K562 (cell line): ENCODE data around the gene HOXB5. TPM values are rescaled to one million over a fixed set of nuclear protein-coding genes. Genes with fewer than 3 reads are reported as not detected.

ENCODE experiments used
- CHD7 ChIP-seq: fragments of 200-600 bp; sonication (generic); IDR thresholded peaks from one replicate; pipeline ENCODE4 v1.6.1; 2012; ENCODE audit warnings: mild to moderate bottlenecking, low read depth, low read length, inconsistent platforms
- CREB5 ChIP-seq: fragments of 250-450 bp; sonication (Bioruptor Pico); IDR thresholded peaks from 2 replicates; pipeline ENCODE4 v1.5.0; 2020; ENCODE audit warnings: mild to moderate bottlenecking
- FIP1L1 ChIP-seq: fragments of 200-400 bp; formaldehyde crosslinking; IDR thresholded peaks from 2 replicates; pipeline ENCODE4 v1.6.1; 2018; ENCODE audit warnings: mild to moderate bottlenecking, low read depth, low read length; ENCODE audit not compliant: poor library complexity, severe bottlenecking
- FOXJ2 ChIP-seq: fragments of 200-800 bp; sonication (Bioruptor generic); IDR thresholded peaks from 2 replicates; pipeline ENCODE4 v1.6.1; 2016; ENCODE audit warnings: missing genetic modification characterization, missing compliant biosample characterization
- HES1 ChIP-seq: fragments of 450-650 bp; IDR thresholded peaks from 2 replicates; pipeline ENCODE4 v1.6.1; 2016; ENCODE audit warnings: low read depth, mild to moderate bottlenecking, moderate library complexity
- HMG20B ChIP-seq: fragments of 250-450 bp; sonication (Bioruptor Pico); IDR thresholded peaks from 2 replicates; pipeline ENCODE4 v1.5.0; 2021; ENCODE audit warnings: mild to moderate bottlenecking
- LARP7 ChIP-seq: fragments of 450-650 bp; IDR thresholded peaks from 2 replicates; pipeline ENCODE4 v1.6.1; 2016
- PRMT5 ChIP-seq: sonication (generic); formaldehyde crosslinking; IDR thresholded peaks from 2 replicates; pipeline ENCODE4 v1.5.0; 2020; ENCODE audit warnings: missing genetic modification reagents
- RFX7 ChIP-seq: fragments of 250-450 bp; sonication (Bioruptor Pico); IDR thresholded peaks from 2 replicates; pipeline ENCODE4 v1.5.1; 2021; ENCODE audit warnings: mild to moderate bottlenecking
- SMAD1 ChIP-seq: fragments of 150-350 bp; IDR thresholded peaks from 2 replicates; pipeline ENCODE4 v1.6.1; 2014; ENCODE audit warnings: low read length, low read depth; ENCODE audit not compliant: partially characterized antibody
- YBX1 ChIP-seq: fragments of 450-650 bp; IDR thresholded peaks from 2 replicates; pipeline ENCODE4 v1.7.1; 2016; ENCODE audit warnings: mild to moderate bottlenecking
- ZBTB12 ChIP-seq: fragments of 250-450 bp; sonication (Bioruptor Pico); IDR thresholded peaks from 2 replicates; pipeline ENCODE4 v1.4.0; 2020
- ZC3H8 ChIP-seq: fragments of 450-650 bp; IDR thresholded peaks from 2 replicates; pipeline ENCODE4 v1.6.1; 2017
- ZNF347 ChIP-seq: fragments of 450-650 bp; formaldehyde crosslinking; IDR thresholded peaks from 2 replicates; pipeline ENCODE4 v1.4.0; 2020; ENCODE audit warnings: low read depth, mild to moderate bottlenecking, moderate library complexity
- ZNF444 ChIP-seq: fragments of 250-450 bp; sonication (Bioruptor Pico); IDR thresholded peaks from 2 replicates; pipeline ENCODE4 v1.4.0; 2020; ENCODE audit warnings: mild to moderate bottlenecking, moderate library complexity
- ZNF668 ChIP-seq: fragments of 250-450 bp; sonication (Bioruptor Pico); IDR thresholded peaks from 2 replicates; pipeline ENCODE4 v1.8.0; 2022; ENCODE audit warnings: mild to moderate bottlenecking, inconsistent platforms
- polyA plus RNA-seq, 8 experiments: library from polyadenylated mRNA; depleted of rRNA in 4 of 8; stranded (reverse) in 5 of 8; unstranded in 3 of 8; fragments of >200 nt; fragmentation: Nextera tagmentation in 2 of 8; fragmentation: Illumina TruSeq in 1 of 8; extraction: Ambion mirVana in 2 of 8; extraction: Trizol in 1 of 8; gene quantifications; 2 replicates each; pipeline versions ENCODE4 v1.2.1 to v1.2.3, GENCODE V29; 2011 to 2014; ENCODE audit warnings: inconsistent platforms in 1 of 8, missing spikeins in 1 of 8
- total RNA-seq, 7 experiments: library from RNA; depleted of rRNA in 6 of 7; stranded (reverse); fragments of >200 nt in 6 of 7; fragmentation: Illumina TruSeq in 2 of 7; extraction: Trizol in 2 of 7; gene quantifications; 2 replicates each; pipeline versions ENCODE4 v1.2.1 to v1.2.3, GENCODE V29; 2011 to 2021; ENCODE audit warnings: low replicate concordance in 1 of 7

The HOXB5 gene
- total and polyA plus RNA-seq, 9 of the 15 experiments (the other 6 are each of a cell fraction or from before 2014, with no cell fraction given): 0.24 to 2.7 (median 0.65) TPM

GRCh38 chr17:48541577-48542113, 51.9 kb downstream of the HOXB5 start (continued):
- TF ChIP-seq FOXJ2: no peak
- no peak for TF ChIP-seq ZBTB12 (CRISPR knock-in tag)
- TF ChIP-seq ZC3H8: no peak
- no peak for TF ChIP-seq HES1
- TF ChIP-seq YBX1: no peak
- no peak for TF ChIP-seq PRMT5
- TF ChIP-seq HMG20B (CRISPR knock-in tag): no peak
- TF ChIP-seq ZNF444 (CRISPR knock-in tag): peak; percentile 46; the same call in 1 of the 2 replicates
- no peak for TF ChIP-seq LARP7
- TF ChIP-seq RFX7 (CRISPR knock-in tag): no peak
- no peak for TF ChIP-seq ZNF347 (CRISPR knock-in tag)
- no peak for TF ChIP-seq CREB5 (CRISPR knock-in tag)
- TF ChIP-seq ZNF668 (CRISPR knock-in tag): no peak
- TF ChIP-seq SMAD1: peak; percentile 31
- TF ChIP-seq CHD7: no peak
- TF ChIP-seq FIP1L1: peak; percentile 27
